ENCODE measurements around the gene CADPS2.

CADPS2 gene

GRCh38 chr7:122309421-122309820 is 576.8 kb downstream of the CADPS2 start:
- DNase-seq (ENCODE audit: low read depth): no peak
- H3K4me3 ChIP-seq (ENCODE audit: low read length): no peak overlapping the region
- no peak for TF ChIP-seq CTCF (IDR thresholded peaks at IDR 0.05; ENCODE audit: insufficient read depth, low read depth, low read length, missing control alignments)

DNA sequence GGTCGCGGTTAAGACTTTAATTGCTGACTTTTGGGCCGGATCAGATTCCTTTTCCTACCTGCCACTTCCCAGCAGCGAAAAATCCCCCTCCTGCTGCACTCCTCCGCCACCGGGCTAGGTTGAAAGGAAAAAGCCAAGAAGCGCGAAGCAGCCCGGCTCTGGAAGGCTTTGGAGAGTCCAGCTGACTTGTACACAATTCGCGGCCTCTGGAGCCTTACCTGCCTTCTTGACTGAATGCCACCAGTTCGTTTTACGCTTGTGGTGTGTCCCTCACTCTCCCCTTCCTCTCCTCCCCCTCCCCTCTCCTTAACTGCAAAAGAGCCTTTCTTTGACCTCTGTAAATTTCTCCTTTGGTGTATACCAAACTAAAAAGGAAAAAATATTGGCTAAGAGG is 579.0 kb downstream of the CADPS2 start:
- DNase-seq (ENCODE audit: low read depth): no peak
- H3K4me3 ChIP-seq (ENCODE audit: low read length): no peak overlapping the region
- no peak for TF ChIP-seq CTCF (IDR thresholded peaks at IDR 0.05; ENCODE audit: insufficient read depth, low read depth, low read length, missing control alignments)

GRCh38 chr7:122306320-122307227 is 579.7 kb downstream of the CADPS2 start:
- no peak for TF ChIP-seq CTCF (IDR thresholded peaks at IDR 0.05; ENCODE audit: insufficient read depth, low read depth, low read length, missing control alignments)
- DNase-seq (ENCODE audit: low read depth): no peak
- no peak overlapping the region for H3K4me3 ChIP-seq (ENCODE audit: low read length)

GRCh38 chr7:122305475-122306319 is 580.6 kb downstream of the CADPS2 start:
- TF ChIP-seq CTCF (IDR thresholded peaks at IDR 0.05; ENCODE audit: insufficient read depth, low read depth, low read length, missing control alignments): no peak
- no peak overlapping the region for H3K4me3 ChIP-seq (ENCODE audit: low read length)

GRCh38 chr7:122304996-122305421 is 581.3 kb downstream of the CADPS2 start:
- no peak for DNase-seq (ENCODE audit: low read depth)
- no peak overlapping the region for H3K4me3 ChIP-seq (ENCODE audit: low read length)
- TF ChIP-seq CTCF (IDR thresholded peaks at IDR 0.05; ENCODE audit: insufficient read depth, low read depth, low read length, missing control alignments): no peak

More at GRCh38 chr7:122305475-122306319, 580.6 kb downstream of the CADPS2 start:
- DNase-seq (ENCODE audit: low read depth): no peak

DNA sequence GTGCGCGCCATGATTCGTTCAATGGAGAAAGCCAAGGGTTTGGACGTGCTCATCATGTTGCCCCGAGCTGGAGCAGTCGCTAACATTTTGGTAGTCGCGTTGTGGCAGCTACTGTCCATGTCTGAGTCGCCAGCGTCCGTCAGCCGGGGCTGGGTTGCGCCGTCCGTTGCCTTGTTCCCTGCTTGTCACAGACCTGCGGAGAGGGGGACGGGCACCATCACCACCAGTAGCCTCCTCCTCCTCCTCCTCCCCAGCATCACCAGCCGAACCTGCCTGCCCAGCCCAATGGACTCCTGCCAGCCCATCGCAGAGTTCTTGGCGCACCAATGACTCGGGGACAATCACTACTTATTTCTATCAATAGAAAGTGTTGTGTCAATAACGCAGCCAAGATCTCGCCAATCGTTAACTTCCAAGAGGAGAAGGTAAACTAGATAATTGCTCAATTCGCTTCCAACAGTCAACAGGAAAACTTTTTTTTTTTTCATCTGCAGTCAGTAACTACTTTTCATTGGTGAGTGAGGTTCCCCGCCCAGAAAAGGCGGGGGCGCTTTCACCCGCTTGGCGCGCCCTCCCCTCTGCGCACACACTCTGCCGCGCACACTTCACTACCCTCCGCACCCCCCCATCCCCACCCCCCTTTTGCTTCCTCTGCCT is 581.8 kb downstream of the CADPS2 start, which contains the start of gene FEZF1:
TSS of gene FEZF1 (minus strand) at position 432 of the 657 bp plus-strand sequence. CDS start at position 119, 313 bp downstream.
- no peak within 1 kb of the TSS for H3K4me3 ChIP-seq (ENCODE audit: low read length)
- no peak for TF ChIP-seq CTCF (IDR thresholded peaks at IDR 0.05; ENCODE audit: insufficient read depth, low read depth, low read length, missing control alignments)
- no peak for DNase-seq (ENCODE audit: low read depth)

All from epithelial cell of esophagus (primary cell).